ENCODE results near the gene SUPT3H.

The SUPT3H gene

DNA sequence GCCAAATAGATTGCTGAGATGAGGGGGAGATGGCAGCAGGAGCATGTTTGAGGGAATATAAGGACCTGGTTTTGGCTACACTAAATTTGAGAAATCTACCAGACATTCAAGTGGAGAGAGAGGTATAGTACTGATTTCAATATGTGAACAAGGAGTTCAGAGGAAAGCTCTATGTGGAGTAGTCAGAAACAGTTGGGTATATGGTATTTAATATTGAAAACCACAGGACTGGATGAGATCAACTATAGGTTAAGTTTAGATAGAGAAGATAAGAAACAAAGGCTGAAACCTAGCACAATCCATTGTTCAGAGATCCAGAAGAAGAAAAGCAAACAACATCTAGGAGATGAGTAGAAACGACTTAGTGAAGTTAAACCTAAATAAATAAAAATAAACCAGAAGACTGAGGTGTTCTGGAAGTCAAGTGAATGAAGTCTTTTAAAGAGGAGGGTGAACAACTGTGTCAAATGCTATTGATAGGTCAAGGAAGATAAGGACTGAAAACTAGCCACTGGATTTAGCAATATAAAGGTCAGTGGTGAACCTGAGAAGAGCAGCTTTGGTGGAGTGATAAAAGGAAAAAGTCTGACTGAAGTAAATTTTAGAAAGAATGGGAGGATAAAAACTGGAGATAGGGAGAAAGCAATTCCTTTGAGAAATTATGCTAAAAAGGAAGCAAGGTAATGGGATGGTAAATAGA is 170.8 kb downstream of the SUPT3H start:
- TF ChIP-seq GATA3 (IDR thresholded peaks at IDR 0.05; ENCODE audit: low read depth, low read length) (no peak), GATA2 (IDR thresholded peaks at IDR 0.05; ENCODE audit: low read depth, low read length) (no peak)

DNA sequence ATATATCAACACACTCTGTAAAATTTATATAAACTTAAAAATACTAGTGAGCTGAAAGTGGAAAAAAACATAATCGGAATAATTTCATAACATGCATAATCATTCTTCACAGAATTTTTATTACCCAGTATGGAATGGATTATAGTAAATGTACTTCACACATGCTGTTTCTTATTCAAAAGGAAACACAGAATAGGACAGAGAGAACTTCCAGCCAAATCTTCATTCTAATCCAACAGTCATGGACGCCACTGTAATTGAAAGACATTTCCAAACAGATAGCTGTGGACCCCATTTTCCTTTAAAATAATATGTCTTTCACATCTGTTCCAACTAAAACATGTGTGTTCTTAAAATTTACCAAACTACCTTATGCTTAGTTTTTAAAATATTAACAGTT is 176.2 kb downstream of the SUPT3H start:
- TF ChIP-seq GATA3 (IDR thresholded peaks at IDR 0.05; ENCODE audit: low read depth, low read length) (no peak), GATA2 (IDR thresholded peaks at IDR 0.05; ENCODE audit: low read depth, low read length) (no peak)

DNA sequence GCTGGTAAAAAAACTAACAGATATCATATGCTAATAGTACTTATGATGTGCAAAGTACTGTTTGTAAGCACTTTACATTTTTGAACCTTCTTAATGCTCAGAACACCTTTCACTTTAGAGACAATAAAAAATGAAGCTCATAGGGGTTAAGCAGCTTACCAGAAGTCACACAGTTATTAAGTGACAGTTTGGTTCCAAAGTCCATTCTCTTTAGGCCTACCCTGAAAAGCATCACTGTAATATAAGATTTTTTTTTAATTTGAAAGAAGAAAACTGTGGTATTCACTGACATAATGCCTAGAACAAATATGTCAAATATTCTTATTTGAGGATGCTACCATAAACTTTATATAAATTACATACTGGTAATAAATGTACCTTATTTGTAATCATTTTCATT is 177.2 kb downstream of the SUPT3H start:
- no peak for TF ChIP-seq GATA2 (IDR thresholded peaks at IDR 0.05; ENCODE audit: low read depth, low read length)
- no peak for TF ChIP-seq GATA3 (IDR thresholded peaks at IDR 0.05; ENCODE audit: low read depth, low read length)

DNA sequence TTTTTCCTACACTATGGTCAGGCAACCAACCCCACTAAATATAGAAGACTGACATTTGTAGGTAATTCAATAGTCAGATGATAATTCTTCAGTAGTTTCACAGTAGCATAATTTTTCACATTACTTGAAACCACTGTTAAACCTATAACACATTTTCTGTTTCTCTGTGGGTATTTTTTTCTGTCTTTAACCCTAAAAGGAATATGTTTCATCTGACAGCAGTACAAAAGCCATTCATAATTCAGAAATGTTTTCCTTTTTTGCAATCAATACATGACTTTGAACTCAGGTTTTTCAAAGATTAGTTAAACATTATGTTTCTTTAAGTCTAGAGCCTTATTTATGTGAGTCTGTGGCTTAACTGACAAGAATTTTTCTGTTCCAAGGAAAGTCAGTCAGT is 178.2 kb downstream of the SUPT3H start:
- no peak for TF ChIP-seq GATA3 (IDR thresholded peaks at IDR 0.05; ENCODE audit: low read depth, low read length)
- TF ChIP-seq GATA2 (IDR thresholded peaks at IDR 0.05; ENCODE audit: low read depth, low read length), result no peak

DNA sequence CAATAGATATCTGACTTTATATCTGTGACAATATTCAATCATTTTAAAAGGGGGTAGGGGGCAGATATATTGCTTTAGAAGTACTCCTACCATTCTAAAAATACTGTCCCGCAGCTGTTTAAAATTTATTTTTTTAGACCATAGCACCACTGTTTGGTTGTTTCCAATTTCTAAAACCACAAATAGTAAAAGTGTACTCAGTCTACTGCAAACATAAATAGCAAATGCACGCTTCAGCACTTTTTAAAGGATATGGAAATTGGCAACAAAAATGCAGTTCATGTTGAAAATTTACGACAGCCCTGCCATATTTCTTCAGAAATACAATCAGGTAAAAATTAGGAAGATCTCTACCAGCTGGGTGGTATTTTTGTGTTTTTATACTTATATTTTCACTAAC is 181.6 kb downstream of the SUPT3H start:
- TF ChIP-seq GATA2 (IDR thresholded peaks at IDR 0.05; ENCODE audit: low read depth, low read length) (no peak), GATA3 (IDR thresholded peaks at IDR 0.05; ENCODE audit: low read depth, low read length) (no peak)

DNA sequence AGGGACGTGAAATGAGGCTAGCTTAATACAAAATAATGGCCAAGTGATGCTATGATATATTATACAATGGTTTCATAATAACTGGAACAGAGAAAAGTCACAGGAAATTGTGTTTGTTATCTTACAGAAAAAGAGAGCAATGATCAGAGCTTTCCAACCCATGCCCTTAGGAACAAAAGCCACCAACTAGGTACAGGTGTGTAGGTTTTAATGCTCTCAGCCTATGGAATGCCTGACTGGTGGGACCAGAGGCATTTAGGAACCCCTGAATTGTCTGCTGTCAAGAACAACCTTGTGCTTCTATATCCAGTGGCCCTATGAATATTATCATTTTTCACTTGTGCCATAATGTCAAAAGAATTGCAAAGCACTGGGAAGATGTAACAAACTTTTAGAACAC is 182.6 kb downstream of the SUPT3H start:
- TF ChIP-seq GATA2 (IDR thresholded peaks at IDR 0.05; ENCODE audit: low read depth, low read length), result no peak
- TF ChIP-seq GATA3 (IDR thresholded peaks at IDR 0.05; ENCODE audit: low read depth, low read length), result no peak

DNA sequence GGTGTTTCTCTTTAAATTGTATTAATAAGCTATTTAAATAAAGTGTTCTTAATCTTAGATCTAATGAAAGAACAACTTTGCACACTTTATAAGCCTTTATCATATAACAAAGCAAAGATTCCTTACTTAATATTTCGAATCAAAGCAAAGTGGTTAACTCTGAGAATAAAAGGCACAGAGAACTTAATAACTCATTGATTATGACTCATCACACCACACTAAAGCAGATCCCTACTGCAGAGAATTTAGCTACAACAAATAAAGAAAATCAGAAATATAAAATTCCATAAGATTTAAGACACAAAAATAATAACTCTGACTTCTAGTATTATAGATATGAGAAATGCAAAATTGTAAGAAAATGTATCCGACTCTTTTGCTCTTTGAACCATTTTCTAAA is 185.2 kb downstream of the SUPT3H start:
- no peak for TF ChIP-seq GATA2 (IDR thresholded peaks at IDR 0.05; ENCODE audit: low read depth, low read length)
- TF ChIP-seq GATA3 (IDR thresholded peaks at IDR 0.05; ENCODE audit: low read depth, low read length), result no peak

DNA sequence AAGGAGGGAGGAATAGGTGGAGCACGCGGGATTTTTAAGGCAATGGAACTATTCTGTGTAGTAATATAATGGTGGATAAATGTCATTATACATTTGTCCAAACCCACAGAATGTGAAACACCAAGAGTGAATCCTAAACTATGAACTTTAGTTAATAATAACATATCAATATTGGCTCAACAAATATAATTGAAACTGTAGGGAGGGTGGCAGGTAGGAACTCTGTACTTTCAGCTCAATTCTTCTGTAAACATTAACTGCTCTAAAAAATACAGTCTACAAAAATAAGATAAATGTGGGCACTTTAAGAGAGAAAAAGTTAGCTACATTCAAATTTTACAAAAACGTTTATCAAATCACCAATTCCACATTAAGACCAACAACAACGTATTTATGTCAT is 186.3 kb downstream of the SUPT3H start:
- TF ChIP-seq GATA3 (IDR thresholded peaks at IDR 0.05; ENCODE audit: low read depth, low read length) (no peak), GATA2 (IDR thresholded peaks at IDR 0.05; ENCODE audit: low read depth, low read length) (no peak)

DNA sequence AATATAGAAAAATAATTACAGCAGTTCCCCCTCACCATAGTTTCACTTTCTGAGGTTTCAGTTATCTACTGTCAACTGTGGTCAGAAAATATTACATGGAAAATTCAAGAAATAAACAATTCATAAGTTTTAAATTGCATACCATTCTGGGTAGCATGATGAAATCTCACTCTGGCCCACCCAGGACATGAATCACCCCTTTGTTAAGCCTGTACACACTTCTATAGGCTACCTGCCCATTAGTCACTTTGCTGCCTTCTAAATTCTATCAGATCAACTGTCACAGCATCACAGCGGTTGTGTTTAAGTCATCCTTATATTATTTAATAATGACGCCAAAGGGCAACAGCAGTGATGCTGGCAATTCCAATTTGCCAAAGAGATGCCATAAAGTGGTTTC is 189.9 kb downstream of the SUPT3H start:
- TF ChIP-seq GATA3 (IDR thresholded peaks at IDR 0.05; ENCODE audit: low read depth, low read length) (no peak), GATA2 (IDR thresholded peaks at IDR 0.05; ENCODE audit: low read depth, low read length) (no peak)

DNA sequence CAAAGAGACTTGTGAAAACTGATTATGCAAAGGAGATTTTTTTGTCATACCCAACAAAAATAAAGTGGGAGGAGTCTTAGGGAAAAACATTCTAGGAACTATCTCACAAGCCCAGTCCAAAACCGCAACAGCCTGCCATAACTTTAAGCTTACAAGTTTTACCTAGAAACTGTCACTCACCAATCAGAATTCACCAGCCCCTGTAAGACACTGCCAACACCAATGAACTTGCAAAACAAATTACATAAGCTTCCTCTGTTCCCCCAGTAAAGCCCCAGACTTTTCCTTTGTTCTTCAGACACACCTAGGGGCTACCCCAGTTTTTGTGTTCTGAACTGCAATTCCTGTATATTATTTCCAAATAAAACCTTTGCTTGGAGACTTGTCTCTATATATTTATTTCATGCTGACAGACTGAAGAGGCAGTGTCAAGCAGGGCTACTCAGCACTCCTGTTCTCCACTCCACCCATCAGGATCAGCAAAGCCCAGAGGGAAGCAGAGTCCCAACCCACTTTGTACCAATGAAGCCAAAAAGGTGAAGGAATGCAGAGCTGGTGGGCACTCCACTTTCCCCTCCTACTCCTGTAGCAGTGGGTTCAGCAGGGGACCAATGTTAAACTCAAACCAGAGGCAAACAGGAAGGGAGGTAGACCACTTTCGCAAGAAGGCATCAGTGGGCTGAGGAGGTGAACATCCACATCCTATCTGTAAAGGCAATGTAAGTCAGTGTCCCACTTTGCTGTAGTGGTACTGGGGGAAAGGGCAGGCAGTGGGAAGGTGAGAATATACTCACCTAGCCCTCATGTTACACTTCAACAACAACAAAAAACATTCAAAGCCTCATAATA is 192.1 kb downstream of the SUPT3H start:
- no peak for TF ChIP-seq GATA2 (IDR thresholded peaks at IDR 0.05; ENCODE audit: low read depth, low read length)
- no peak for TF ChIP-seq GATA3 (IDR thresholded peaks at IDR 0.05; ENCODE audit: low read depth, low read length)

DNA sequence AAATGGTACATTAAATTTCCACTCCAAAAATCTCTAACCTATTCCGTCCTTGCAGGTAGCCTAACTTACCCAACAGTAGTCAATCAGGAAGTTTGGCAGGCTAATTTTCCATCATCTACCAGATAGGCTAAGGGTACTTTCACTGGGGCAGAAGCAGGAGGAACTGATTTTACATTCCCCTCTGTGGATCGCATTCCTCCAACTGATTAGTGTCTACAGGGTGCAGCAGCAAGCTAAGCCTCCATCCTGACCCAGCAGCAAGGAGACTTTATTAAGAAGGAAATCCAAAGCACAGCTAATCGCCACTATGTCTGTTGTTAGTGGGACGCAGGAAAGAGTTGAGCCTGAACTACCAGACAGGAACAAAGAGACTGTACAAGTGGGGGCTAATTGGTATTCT is 192.8 kb downstream of the SUPT3H start:
- TF ChIP-seq GATA3 (IDR thresholded peaks at IDR 0.05; ENCODE audit: low read depth, low read length), result no peak
- no peak for TF ChIP-seq GATA2 (IDR thresholded peaks at IDR 0.05; ENCODE audit: low read depth, low read length)

DNA sequence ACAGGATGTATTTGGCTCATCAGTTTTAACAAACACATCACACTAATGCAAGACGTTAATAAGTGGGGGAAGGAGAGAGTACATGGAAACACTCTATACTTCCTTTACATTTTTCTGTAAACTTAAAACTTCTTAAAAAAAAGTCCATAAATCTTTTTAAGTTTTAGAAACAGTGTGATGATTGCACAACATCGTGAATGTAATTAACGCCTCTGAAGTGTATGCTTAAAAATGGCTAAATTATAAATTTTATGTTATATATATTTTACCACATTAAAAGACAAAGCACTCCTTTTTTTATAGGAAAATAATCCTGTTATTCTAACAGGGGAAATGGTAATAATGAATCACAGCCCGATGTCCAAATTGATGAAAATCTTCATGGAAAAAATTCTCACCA is 193.7 kb downstream of the SUPT3H start:
- TF ChIP-seq GATA2 (IDR thresholded peaks at IDR 0.05; ENCODE audit: low read depth, low read length), result no peak
- TF ChIP-seq GATA3 (IDR thresholded peaks at IDR 0.05; ENCODE audit: low read depth, low read length), result no peak

DNA sequence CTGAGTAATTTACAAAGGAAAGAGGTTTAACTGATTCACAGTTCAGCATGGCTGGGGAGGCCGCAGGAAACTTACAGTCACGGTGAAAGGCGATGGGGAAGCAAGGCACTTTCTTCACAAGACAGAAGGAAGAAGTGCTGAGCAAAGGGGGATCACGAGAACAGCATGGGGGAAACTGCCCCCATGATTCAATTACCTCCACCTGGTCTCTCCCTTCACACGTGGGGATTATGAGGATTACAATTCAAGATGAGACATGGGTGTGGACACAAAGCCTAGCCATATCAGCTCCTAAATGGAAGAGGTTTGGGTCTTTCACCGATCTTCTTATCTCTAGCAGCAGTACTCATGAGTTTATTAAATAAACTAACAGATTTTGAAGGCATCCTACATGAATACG is 202.5 kb downstream of the SUPT3H start:
- TF ChIP-seq GATA2 (IDR thresholded peaks at IDR 0.05; ENCODE audit: low read depth, low read length), result no peak
- no peak for TF ChIP-seq GATA3 (IDR thresholded peaks at IDR 0.05; ENCODE audit: low read depth, low read length)

DNA sequence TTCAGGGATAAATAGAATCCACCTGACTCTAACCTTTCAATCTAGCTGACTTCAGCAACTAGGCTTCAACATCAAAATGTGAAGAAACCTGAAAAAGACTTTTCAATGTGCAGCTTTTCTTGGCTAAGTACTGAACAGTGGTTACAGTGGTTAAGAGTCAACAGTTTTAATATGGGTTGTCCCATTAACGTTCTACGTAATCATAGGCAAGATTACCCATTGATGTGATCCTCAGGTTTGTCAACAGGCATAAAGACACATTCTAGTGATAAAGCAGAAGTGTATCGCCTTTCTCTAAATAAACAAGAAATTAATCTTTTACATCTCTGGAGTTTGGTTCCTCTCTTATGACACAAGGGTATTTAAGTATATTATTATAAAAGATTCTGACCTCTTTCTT is 203.7 kb downstream of the SUPT3H start:
- TF ChIP-seq GATA3 (IDR thresholded peaks at IDR 0.05; ENCODE audit: low read depth, low read length) (no peak), GATA2 (IDR thresholded peaks at IDR 0.05; ENCODE audit: low read depth, low read length) (no peak)

DNA sequence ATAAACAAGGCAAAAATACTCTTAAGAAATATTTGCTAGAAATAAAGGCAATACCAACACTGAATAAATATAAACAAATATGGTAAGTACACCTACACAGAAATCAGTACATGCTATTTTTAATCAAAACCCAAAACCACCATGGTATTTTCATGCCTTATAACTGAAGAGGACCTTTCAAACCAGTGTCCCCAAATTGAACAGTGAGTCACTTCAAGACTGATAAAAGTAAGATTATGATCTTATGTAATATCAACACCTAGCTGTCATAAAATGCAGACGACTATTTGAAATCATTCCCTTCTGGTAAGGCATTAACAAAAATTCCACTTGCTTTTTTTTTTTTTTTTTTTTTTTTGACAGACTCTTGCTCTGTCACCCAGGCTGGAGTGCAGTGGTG is 206.4 kb downstream of the SUPT3H start:
- TF ChIP-seq GATA2 (IDR thresholded peaks at IDR 0.05; ENCODE audit: low read depth, low read length) (no peak), GATA3 (IDR thresholded peaks at IDR 0.05; ENCODE audit: low read depth, low read length) (no peak)
